Panc1 (cell line): ENCODE measurements around the gene DVL2.

ENCODE experiments used
- SIN3A ChIP-seq: IDR thresholded peaks from 2 replicates; pipeline ENCODE4 v1.6.1; 2012; ENCODE audit warnings: low read depth, mild to moderate bottlenecking, low read length, moderate library complexity, borderline replicate concordance; ENCODE audit not compliant: insufficient read depth
- TCF7L2 ChIP-seq: IDR thresholded peaks from 2 replicates; pipeline ENCODE4 v1.6.1; 2011; ENCODE audit warnings: mild to moderate bottlenecking, low read depth, low read length, inconsistent platforms
- TF ChIP-seq, protein P1 (sequence below): fragments of 450-650 bp; IDR thresholded peaks from 2 replicates; pipeline ENCODE4 v1.5.1; 2017; ENCODE audit warnings: mild to moderate bottlenecking

DNA sequence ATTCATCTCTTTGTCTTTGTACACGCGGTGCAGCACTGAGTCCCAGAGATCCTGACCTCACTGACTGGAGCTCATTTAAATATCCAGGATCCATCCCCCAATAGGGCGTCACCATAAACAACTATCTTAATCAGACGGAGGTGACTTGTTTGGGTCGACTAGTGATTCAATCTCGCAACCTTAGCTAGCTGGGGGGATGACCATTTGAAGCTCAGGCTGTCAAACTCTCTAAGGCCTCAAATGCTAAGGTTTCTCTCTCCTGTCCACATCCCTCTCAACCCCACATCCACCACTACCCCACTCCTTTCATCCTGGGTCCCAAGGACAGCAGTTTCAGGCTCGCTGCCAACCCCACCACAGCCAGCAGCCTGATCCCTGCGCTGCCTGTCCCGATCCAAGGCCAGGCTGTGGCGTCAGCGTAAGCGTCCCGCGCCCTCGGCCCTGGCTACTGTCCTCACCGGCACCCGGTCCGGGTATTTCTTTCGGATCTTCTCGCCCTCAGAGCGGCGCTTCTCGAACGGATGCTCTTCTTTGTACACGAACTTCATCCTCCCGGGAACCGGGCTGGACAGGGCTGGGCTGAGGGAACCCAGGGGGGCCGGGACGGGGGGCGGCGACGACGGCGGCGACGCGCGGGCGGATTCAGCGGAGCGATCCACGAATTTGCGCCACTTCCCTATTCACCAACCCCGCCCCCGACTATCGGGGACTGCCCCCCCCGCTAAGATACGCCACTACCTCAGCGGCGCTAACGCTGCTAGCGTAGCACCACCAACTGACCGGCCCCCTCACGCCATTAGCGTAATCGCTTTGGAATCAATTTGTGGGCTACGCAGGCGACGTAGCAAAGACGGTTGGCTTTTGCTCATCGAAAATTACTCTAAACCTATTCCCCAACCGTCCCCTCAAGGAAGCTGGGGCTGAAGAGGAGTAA, 7.7 kb upstream of the DVL2 start, which contains the start of gene GABARAP:
- TF ChIP-seq, protein P1, sequence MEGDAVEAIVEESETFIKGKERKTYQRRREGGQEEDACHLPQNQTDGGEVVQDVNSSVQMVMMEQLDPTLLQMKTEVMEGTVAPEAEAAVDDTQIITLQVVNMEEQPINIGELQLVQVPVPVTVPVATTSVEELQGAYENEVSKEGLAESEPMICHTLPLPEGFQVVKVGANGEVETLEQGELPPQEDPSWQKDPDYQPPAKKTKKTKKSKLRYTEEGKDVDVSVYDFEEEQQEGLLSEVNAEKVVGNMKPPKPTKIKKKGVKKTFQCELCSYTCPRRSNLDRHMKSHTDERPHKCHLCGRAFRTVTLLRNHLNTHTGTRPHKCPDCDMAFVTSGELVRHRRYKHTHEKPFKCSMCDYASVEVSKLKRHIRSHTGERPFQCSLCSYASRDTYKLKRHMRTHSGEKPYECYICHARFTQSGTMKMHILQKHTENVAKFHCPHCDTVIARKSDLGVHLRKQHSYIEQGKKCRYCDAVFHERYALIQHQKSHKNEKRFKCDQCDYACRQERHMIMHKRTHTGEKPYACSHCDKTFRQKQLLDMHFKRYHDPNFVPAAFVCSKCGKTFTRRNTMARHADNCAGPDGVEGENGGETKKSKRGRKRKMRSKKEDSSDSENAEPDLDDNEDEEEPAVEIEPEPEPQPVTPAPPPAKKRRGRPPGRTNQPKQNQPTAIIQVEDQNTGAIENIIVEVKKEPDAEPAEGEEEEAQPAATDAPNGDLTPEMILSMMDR: no peak
- TF ChIP-seq SIN3A (no peak), TCF7L2 (no peak)
